Gastrocnemius medialis (tissue), 4 donors: ENCODE data around the gene UCK1. TPM values are rescaled to one million over a fixed set of nuclear protein-coding genes. Genes with fewer than 3 reads are reported as not detected.

ENCODE experiments used
- ATAC-seq, 2 donors: fragments of 150-250 bp; one replicate each; pipeline ENCODE4 v1.9.1; 2016
- DNase-seq, 2 donors: peaks; one replicate each; pipeline ENCODE4 v3.0.0-alpha.2; 2019
- H3K27ac ChIP-seq, 4 donors: fragments of 200-600 bp; sonication (generic); 1 replicate in 1 of 4; 2 replicates in 3 of 4; pipeline ENCODE4 v1.5.1; 2016 to 2018; ENCODE audit warnings: mild to moderate bottlenecking in 2 of 4, moderate library complexity in 1 of 4
- H3K27me3 ChIP-seq, 3 donors: fragments of 200-600 bp; sonication (generic) in 2 of 3; 1 replicate in 1 of 3; 2 replicates in 2 of 3; pipeline versions ENCODE4 v1.5.1 to v1.6.0; 2016 to 2019; ENCODE audit warnings: mild to moderate bottlenecking in 1 of 3, moderate library complexity in 1 of 3
- H3K36me3 ChIP-seq, 2 donors: fragments of 200-600 bp; sonication (generic) in 1 of 2; one replicate each; pipeline ENCODE4 v1.5.1; 2017 to 2018
- H3K4me1 ChIP-seq, 2 donors: fragments of 200-600 bp; sonication (generic) in 1 of 2; one replicate each; pipeline ENCODE4 v1.5.1; 2016 to 2017; ENCODE audit warnings: mild to moderate bottlenecking in 2 of 2
- H3K4me3 ChIP-seq, 4 donors: fragments of 200-600 bp; sonication (generic) in 3 of 4; 1 replicate in 1 of 4; 2 replicates in 3 of 4; pipeline ENCODE4 v1.5.1; 2016 to 2019; ENCODE audit warnings: mild to moderate bottlenecking in 2 of 4
- H3K9me3 ChIP-seq, 3 donors: fragments of 200-600 bp; sonication (generic) in 2 of 3; 1 replicate in 1 of 3; 2 replicates in 2 of 3; pipeline ENCODE4 v1.5.1; 2016 to 2019
- CTCF ChIP-seq, 5 experiments: fragments of 450-650 bp in 3 of 5; fragments of 200-600 bp in 2 of 5; sonication (generic) in 2 of 5; IDR thresholded peaks in 4 of 5; conservative IDR thresholded peaks in 1 of 5; 1 replicate in 4 of 5; 2 replicates in 1 of 5; pipeline ENCODE4 v1.5.1; 2016 to 2019; ENCODE audit warnings: antibody characterized with exemption in 5 of 5, mild to moderate bottlenecking in 3 of 5, moderate library complexity in 3 of 5
- POLR2A ChIP-seq, 2 donors: fragments of 450-650 bp; IDR thresholded peaks; one replicate each; pipeline ENCODE4 v1.6.1; 2017; ENCODE audit warnings: antibody characterized with exemption in 2 of 2, mild to moderate bottlenecking in 2 of 2, moderate library complexity in 2 of 2
- in situ Hi-C, 4 donors: fragments of 200-750 bp; cut with MboI; loops; one replicate each; pipeline versions ENCODE4 v1.15.0 to v1.8.0; 2017; ENCODE audit warnings: low sequenced_read_pairs in 4 of 4
- intact Hi-C: fragments of 100-400 bp; cut with DNase I; formaldehyde crosslinking; loops from one replicate; pipeline ENCODE4 v1.15.1; 2023; ENCODE audit warnings: low total_unique reads
- total RNA-seq, 4 donors: library from RNA; depleted of rRNA; stranded (reverse); fragments of >200 nt; gene quantifications; one replicate each; pipeline versions ENCODE4 v1.1.0 to v1.2.3, GENCODE V29; 2016

Gene UCK1
- total RNA-seq, 4 donors from 2014 or later = 39.7 to 86.9 (median 43.9) TPM

DNA sequence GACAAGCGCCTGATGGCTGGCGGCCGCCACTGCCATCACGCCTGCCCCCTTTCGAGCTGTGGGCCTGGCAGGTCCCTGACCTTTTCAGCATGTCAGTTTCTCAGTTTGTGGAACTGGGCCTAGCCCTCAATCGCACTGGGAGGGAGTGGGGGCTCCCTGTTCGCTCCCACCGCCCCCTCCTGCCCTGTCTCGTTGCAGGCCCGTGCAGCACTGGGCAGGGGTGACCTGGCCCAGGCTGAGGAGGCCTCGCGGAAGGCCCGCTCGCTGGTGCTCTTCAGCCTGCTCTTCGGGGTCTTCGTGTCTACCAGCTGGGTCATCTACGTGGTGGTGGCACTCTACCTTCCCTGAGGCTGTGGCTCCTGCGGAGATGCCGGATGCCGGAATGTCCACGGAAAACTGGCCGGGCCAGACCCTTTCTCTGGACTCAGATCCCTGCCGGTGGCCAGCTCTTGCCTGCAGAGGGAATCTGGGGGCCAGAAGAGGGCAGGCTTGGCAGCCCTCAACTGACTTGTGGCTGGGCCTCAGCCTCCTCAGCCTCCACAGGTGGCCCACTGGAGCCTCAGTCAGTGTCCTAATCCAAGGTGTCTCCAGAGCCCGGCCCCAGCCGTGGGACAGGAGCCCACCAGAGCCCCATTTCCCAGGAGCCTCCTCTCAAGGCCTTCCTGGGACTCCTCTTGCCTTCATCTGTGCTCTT is 26.9 kb upstream of the UCK1 start:
- Histone ChIP-seq H3K27ac (no peak overlapping the region), H3K9me3 (no peaks in the 10 kb centered on the region), H3K4me1 (no peaks in the 10 kb centered on the region), H3K36me3 (no peaks in the 10 kb centered on the region), H3K4me3 (no peak overlapping the region), H3K27me3 (peaks cover 27 to 36% (median 29%) of the 10 kb centered on the region in 3 donors)
- no peak for DNase-seq
- no peak for ATAC-seq
- intact Hi-C loops (no loop called here), in situ Hi-C loops (loop anchor here in 2 of 4 donors (25.0 kb wide), 1 partner anchor 704 kb away; no protein-coding TSS in a partner anchor)
- no peak for TF ChIP-seq CTCF (IDR thresholded peaks at IDR 0.05 in 4 of 5, conservative IDR thresholded peaks at IDR 0.05 in 1 of 5)
- no peak for TF ChIP-seq POLR2A (IDR thresholded peaks at IDR 0.05)

GRCh38 chr9:131555841-131556673 is 25.0 kb upstream of the UCK1 start:
- Histone ChIP-seq H3K36me3 (no peaks in the 10 kb centered on the region), H3K9me3 (no peaks in the 10 kb centered on the region), H3K4me1 (no peaks in the 10 kb centered on the region), H3K27ac (no peak overlapping the region), H3K4me3 (no peak overlapping the region), H3K27me3 (peaks cover 40% of the 10 kb centered on the region in 3 donors)
- TF ChIP-seq CTCF (IDR thresholded peaks at IDR 0.05 in 4 of 5, conservative IDR thresholded peaks at IDR 0.05 in 1 of 5) (no peak), POLR2A (IDR thresholded peaks at IDR 0.05) (no peak)
- ATAC-seq = no peak
- intact Hi-C loops = no loop called here
- no peak for DNase-seq
- in situ Hi-C loops = loop anchor here in 2 of 4 donors (25.0 kb wide), 1 partner anchor 706 kb away; no protein-coding TSS in a partner anchor

DNA sequence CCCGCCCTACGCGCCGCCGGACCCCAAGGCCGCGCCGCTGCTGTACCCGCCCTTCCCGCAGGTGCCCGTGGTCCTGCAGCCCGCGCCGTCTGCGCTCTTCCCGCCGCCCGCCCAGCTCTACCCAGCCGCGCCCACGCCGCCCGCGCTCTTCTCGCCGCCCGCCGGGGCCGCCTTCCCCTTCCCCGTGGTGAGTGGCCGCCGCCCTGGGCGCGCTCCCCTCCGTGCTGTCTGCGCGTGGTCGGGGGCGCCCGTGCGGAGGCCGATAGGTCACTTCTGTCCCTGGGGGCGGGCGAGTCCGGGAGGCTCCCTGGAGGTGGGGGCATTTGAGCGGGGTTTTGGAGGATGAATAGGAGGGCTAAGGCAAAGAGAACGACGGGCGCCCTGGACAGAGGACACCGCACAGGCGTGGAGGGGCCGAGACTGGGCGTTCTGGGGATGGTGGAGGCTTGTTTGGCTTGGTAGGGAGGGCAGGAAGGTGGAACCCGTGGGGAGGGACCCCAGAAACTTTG is 23.8 kb upstream of the UCK1 start:
- intact Hi-C loops = no loop called here
- H3K4me3 ChIP-seq = no peak overlapping the region
- H3K27ac ChIP-seq = no peak overlapping the region
- TF ChIP-seq POLR2A (IDR thresholded peaks at IDR 0.05) (no peak), CTCF (IDR thresholded peaks at IDR 0.05 in 4 of 5, conservative IDR thresholded peaks at IDR 0.05 in 1 of 5) (no peak)
- no peak for DNase-seq
- peaks cover 40 to 52% (median 47%) of the 10 kb centered on the region in 3 donors for H3K27me3 ChIP-seq
- ATAC-seq = no peak
- in situ Hi-C loops = loop anchor here in 2 of 4 donors (25.0 kb wide), 1 partner anchor 707 kb away; no protein-coding TSS in a partner anchor
- no peaks in the 10 kb centered on the region for H3K4me1 ChIP-seq
- H3K9me3 ChIP-seq = no peaks in the 10 kb centered on the region
- no peaks in the 10 kb centered on the region for H3K36me3 ChIP-seq

GRCh38 chr9:131554087-131554842 is 23.2 kb upstream of the UCK1 start:
- ATAC-seq = no peak
- no peak for TF ChIP-seq CTCF (IDR thresholded peaks at IDR 0.05 in 4 of 5, conservative IDR thresholded peaks at IDR 0.05 in 1 of 5)
- no peak for TF ChIP-seq POLR2A (IDR thresholded peaks at IDR 0.05)
- in situ Hi-C loops = loop anchor here in 2 of 4 donors (25.0 kb wide), 1 partner anchor 708 kb away; no protein-coding TSS in a partner anchor
- no peaks in the 10 kb centered on the region for H3K9me3 ChIP-seq
- H3K36me3 ChIP-seq = no peaks in the 10 kb centered on the region
- H3K27ac ChIP-seq = no peak overlapping the region
- DNase-seq = no peak
- H3K4me1 ChIP-seq = no peaks in the 10 kb centered on the region
- no peak overlapping the region for H3K4me3 ChIP-seq
- intact Hi-C loops = no loop called here
- H3K27me3 ChIP-seq = peaks cover 40 to 58% (median 52%) of the 10 kb centered on the region in 3 donors
